HG02885 (cell line): ENCODE results near the gene USP34.
"Not testable (repeated sequence)": the region's sequence is repeated elsewhere in the genome, so short reads cannot be mapped to it uniquely, and the experiment has no call there.

Experiments used
- ATAC-seq: cut with Tn5 transposase; IDR thresholded peaks from one replicate; pipeline ENCODE4 v1.9.1; 2021; ENCODE audit warnings: mild to moderate bottlenecking; ENCODE audit not compliant: unreplicated experiment, poor library complexity

Gene USP34

DNA sequence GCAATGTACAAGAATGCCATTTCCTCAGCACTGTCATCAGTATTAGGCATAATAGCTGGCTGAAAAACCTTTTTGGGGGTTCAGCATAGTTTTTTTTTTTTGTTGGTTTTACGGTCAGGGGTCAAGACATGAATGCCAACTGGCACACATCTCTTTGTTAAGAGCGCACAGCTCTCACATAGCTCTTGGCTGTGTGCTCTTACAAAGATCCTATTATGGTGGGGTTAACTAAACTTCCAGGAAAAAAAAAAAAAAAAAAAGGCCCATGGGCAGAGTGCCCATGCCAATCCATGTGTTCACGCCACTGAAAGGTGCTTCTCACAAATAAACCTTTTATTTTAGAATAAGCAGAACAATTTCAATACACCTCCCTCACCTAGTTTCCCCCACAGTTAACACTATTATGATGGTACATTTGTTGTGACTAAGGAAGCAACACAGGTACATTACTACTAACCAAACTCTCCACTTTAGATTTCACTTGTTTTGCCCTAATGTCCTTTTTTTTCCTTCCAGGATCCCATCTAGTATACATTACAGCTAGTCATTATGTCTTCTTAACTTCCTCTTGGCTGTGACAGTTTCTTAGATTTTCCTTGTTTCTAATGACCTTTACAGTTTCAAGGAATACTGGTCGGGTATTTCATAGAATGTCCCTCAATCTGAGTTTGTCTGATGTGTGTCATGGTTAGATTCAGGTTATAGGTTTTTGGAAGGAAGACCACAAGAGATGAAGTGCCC, 252.6 kb downstream of the USP34 start:
- ATAC-seq = no peak

GRCh38 chr2:61214171-61214570, 256.7 kb downstream of the USP34 start:
- no peak for ATAC-seq

DNA sequence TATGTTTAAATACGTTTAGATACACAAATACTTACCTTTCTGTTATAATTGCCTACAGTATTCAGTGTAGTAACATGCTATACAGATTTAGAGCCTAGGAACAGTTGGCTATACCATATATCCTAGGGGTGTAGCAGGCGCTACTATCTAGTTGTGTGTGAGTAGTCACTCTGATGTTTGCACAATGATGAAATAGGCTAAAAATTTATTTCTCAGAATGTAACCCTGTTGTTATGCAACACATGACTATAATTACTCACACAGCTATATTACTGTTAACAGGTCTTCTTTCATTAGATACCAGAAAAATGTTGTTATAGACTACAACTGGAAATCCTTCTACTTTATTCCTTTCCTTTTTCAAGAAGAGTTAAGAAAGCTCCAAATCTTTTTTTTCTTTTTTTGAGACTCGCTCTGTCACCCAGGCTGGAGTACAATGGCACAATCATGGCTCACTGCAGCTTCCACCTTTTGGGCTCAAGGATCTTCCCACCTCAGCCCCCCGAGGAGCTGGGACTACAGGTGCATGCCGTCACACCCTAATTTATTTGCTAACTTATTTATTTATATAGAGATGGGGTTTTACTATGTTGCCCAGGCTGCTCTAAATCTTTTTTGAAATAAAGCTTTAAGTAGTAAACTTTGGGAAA, 260.4 kb downstream of the USP34 start:
- ATAC-seq = no peak

DNA sequence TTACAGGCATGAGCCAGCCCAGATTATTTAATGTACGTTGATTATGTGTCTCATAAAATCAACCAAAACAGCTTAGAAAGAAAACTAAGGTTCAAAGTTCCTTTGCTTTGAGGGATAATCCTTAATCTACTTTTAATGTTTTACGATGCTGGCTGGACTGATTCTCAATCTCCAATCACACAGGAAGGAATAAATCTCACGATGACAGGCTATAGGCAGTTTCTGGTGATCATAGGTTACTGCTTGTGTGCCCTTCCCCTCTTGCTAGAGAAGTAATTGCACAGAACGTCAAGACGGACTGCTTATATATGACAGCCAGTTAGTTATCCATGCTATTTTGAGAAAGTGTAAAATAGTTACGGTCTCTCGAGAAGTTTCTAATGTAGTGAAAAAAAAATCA, 265.8 kb downstream of the USP34 start:
- no peak for ATAC-seq

- no peak for ATAC-seq
Observed at GRCh38 chr2:61196671-61197070, 274.2 kb downstream of the USP34 start.

DNA sequence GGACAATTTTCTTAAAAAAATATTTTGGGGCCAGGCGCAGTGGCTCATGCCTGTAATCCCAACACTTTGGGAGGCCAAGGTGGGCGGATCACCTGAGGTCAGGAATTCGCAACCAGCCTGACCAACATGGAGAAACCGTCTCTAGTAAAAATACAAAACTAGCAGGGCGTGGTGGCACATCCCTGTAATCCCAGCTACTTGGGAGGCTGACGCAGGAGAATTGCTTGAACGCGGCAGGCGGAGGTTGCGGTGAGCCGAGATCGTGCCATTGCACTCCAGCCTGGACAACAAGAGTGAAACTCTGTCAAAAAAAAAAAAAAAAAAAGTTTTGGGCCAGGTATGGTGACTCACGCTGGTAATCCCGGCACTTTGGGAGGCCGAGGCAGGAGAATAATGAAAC, 276.2 kb downstream of the USP34 start:
- ATAC-seq = not testable (repeated sequence)

DNA sequence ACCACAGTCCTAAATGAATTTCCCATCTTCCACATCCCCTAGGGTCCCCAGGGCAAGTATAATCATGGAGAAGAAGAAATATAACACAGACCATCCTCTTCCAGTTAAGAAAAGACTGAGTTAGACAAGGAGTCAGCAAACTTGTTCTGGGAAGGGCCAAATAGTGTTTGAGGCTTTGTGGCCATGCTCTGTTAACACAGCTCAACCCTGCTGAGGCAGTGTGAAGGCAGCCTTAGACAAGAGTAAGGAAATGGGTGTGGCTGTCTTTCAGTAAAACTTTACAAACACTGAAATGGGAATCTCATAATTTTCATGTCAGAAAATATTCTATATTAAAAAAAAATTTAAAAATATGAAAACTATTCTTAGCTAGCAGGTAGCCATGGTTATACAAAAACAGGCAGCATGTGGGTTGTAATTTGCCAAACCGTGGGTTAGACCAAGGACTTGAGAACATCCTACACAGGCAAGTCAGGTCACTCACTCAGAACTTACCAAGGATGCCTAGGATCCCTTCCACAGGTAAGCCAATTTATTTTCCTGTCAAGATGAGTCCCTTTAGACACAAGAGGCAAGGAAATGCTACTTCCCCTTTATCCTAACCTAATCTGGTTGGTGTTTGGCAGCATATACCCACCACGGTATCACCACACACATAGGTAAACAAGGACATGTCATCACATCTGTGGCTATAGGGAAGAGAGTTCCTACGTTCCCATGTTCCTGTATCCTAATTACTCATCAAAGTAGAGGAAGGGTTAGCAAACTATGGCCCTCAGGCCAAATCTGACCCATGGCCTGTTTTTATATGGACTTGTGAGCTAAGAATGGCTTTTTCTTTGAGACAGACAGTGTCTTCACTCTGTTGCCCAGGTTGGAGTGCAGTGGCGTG, 277.0 kb downstream of the USP34 start:
- ATAC-seq = no peak

DNA sequence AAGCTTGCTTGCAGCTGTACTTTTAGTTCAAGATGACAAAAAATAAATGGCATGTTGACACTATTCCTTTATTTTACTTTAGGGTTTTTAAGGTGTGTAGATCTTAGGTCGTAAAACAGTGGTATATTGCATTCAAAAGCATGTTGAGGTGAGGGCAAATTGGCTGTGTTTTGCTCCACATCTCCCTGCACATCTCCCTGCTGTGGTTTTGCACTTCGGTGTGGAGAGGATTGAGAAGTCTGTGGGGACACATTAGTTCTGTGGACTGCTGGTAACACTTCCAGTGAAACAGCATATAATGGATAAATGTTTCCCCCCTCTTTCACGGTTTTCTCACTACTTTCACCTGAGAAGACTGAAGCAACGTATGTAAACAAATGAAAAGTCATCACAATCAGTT, 283.8 kb downstream of the USP34 start:
- no peak for ATAC-seq

DNA sequence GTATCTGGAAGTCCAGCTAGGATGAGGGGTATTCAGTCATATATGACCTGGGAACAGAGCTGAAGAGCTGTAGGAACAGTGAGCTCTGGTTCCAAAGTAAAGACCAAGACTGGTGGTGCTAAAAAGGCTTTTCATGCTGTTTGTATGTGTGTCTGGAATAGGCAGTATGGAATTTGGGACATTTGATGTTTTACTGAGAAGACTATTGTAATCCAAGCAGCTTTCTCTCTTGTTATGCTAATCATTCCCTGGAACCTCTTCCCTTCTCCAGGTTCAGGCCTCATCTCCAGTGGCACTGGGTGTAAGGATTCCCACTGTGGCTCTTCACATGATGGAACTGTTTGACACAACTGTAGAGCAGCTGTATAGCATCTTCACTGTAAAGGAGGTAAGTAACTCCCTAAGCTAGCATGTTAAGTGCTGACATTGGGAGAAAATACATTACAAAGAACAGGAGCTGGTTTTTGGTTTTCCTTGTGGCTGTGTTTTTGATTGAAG, 285.6 kb downstream of the USP34 start:
- ATAC-seq = no peak

DNA sequence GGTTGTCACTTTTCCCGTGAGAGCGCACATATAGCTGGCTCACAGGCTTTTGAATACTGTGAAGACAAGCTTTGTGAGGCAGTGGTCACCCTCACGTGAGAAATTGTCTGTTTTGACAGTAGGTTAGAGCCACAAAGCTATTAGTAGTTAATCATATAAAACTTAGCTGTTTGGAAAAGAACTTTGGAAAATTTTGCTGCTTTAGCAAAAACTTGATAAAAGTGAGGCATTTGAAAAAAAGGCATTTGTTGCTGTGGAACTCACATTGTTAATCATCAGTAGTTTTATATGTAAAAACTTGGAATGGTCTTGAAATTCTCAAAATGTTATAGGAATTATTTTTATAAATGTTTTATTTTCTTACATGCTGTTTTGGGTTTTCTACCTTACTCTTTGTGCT, 286.6 kb downstream of the USP34 start:
- no peak for ATAC-seq

GRCh38 chr2:61183795-61184194, 287.1 kb downstream of the USP34 start:
- no peak for ATAC-seq

GRCh38 chr2:61182059-61182383, 288.9 kb downstream of the USP34 start:
- ATAC-seq = no peak

- no peak for ATAC-seq
Observed at GRCh38 chr2:61181382-61182058, 289.4 kb downstream of the USP34 start.

DNA sequence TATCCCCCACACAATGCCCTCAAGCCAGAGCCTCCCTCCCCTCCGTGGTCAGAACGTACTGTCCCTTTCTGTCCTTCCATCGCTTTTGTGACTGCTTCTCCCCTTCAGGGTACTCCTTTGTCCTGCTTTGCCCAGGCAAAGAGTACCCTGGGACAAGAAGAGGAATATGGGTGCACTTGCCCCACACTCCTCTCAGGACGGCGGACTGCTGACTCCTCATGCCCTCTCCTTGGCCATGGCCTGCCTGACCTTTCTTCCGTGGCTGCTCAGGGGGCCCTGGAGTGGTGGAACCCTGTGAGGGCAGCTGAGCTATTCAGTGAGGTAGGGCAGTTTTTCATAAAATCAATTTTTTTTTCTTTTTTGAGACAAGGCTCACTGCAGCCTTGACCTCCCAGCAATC, 290.2 kb downstream of the USP34 start:
- ATAC-seq = no peak

DNA sequence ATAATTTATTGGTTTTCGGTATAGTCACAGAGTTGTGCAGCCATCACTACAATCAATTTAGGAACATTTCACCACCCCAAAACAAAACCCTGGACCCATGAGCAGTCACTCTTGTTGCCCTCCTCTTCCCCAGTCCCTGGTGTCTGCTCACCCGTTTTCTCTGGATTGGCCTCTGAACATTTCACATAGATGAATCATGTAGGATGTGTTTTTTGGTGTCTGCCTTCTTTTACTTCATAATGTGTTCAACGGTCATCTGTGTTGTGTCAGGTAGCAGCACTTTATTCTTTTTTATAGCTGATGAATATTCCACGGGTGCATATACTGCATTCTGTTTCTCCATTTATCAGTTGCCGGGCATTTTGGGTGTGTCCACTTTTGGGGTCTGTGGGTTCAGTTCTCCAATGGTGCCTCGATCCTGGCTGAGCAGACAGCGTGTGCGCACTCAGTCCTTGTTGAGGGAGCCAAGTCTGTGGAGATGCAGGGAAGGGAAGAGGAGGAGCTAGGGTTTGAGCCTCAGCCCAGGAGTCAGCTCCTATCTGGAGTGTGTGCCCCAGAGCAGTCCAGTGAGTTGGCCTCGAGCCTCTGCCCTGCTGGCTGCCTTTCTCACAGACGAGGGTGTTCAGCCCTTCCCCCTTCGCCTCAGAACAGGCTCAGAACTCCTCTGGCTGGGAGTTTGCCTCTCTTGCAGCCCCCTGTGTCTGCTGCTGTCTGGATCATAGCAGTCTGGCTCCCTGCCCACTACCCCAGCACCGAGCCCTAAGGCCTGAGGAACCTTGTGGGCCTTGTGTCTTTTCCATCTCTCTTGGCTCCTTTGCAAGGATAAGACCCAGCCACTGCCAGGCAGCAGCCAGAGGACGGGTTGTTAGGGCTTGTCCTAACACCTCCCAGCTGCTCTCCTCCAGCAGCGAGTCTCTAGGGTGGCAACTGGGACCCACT, 290.9 kb downstream of the USP34 start:
- ATAC-seq = no peak

GRCh38 chr2:61178603-61179545, 292.0 kb downstream of the USP34 start:
- ATAC-seq = no peak

DNA sequence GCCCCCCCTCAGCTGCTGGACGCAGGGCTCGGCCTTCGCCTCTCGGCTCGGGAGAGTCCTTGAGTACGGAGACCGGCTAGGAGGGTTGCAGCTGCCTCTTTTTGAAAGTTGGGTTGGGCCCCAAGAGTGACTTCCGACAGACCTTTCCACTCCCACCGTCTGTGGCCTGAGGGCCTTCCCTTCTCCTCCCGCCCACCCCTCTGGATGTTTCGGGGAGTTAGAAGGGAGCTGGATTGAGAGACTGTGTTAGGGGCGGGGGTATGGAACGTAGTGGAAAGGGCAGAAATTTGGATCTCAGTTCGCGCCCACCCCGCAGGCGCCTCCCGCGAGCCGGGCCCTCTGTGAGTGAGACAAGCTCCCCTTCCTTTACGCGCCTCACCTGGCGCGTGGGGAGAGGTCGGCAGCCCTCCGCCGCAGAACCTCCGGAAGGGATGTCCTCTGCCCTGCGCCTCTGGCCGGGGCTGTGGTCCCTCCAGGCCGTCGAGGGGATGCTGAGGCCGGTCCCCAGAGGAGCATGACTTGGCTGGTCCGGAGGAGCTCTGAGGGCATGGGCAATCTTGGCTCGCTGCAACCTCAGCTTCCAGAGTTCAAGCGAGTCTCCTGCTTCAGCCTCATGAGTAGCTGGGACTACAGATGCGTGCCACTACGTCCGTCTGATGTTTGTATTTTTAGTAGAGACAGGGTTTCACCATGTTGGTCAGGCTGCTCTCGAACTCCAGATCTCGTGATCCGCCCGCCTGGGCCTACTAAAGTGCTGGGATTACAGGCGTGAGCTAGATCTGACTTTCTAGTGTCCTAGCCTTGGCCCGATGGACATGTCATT, 292.9 kb downstream of the USP34 start:
- ATAC-seq = peak; percentile 21
